GM18858 (cell line): ENCODE results near the gene GABRG2.
"Not testable (repeated sequence)": the region's sequence is repeated elsewhere in the genome, so short reads cannot be mapped to it uniquely, and the experiment has no call there.

Experiments
- ATAC-seq: cut with Tn5 transposase; IDR thresholded peaks from one replicate; pipeline ENCODE4 v1.9.1; 2021; ENCODE audit not compliant: unreplicated experiment

Gene GABRG2

GRCh38 chr5:162067655-162068411 is at the start of gene GABRG2:
TSS of gene GABRG2 (plus strand) at chr5:162067773. CDS start at chr5:162068000, 227 bp downstream.
- no peak for ATAC-seq

DNA sequence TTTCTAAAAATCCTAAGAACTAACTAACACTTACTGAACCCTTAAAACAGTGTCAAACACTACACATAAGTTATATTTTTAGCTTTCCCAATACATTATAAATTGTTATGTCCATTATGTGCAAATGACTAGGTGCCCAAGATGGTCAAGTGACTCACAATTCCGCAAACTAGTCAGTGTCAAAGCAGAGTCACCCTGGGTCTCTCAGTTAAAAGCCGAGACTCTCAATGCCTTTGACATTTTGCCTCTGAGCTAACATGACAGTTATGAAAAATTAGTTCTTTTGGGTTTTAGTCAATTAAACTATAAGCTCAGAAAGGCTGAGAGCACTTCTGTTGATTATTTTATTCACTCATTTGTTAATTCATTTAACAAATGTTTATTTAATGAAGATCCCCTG is 42.3 kb upstream of the GABRG2 start:
- ATAC-seq = no peak

GRCh38 chr5:162026803-162027202 is 40.8 kb upstream of the GABRG2 start:
- ATAC-seq = no peak

DNA sequence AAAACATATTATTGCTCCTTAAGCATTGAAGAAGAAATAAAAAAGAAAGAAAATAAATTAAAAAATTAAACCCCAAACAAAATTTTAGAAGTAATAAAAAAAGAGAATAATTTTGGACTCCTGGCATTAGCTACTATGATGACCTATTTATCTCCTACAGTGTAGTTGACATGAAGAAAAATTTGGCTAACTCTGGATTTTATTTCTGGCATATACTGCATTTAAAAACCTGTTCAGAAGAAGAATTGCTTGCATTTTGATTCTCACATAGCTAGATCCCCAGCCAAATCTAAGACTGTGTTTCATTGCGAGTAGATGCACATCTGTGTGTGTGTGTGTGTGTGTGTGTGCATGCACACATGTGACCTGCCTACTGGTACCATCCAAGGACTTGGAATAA is 30.1 kb upstream of the GABRG2 start:
- ATAC-seq = no peak

DNA sequence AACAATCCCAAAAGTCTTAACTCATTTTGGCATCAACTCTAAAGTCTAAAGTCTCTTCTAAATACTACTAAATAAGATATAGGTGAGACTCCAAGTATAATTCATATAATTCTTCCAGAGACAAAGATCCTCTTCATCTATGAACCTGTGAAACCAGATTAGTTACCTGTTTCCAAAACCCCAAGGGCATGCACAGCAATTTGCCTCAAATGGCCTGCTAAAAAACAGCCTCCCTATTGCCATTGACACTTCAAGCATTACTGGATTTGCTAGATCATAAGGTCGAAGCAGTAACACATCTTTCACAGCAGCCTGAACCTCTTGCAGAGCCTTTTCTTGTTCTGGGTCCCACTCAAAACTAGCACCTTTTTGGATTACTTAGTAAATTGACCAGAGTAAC is 20.3 kb upstream of the GABRG2 start:
- ATAC-seq = no peak

- no peak for ATAC-seq
These were observed 14.9 kb upstream of the GABRG2 start for GRCh38 chr5:162052676-162053075.

GRCh38 chr5:162055095-162055494 is 12.5 kb upstream of the GABRG2 start:
- ATAC-seq = not testable (repeated sequence)

DNA sequence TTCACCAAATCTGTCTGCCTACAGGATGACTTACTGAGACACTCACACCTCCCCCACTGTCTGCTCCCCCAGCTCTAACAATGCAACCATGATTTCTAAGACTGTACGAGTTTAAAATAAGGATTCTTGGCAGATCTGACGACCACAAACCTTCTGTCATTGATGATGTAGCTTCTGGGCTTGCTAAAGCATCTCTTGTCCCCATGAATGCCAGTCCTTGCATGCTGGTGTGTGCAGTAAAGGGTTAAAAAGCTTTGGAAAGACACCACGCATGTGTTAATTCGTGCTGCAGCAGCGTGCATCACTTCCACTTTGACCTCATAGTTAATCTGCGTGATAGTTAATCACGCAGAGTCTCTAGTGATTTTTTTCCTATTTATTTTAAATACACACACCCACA is 411 bp upstream of the GABRG2 start:
- no peak for ATAC-seq

DNA sequence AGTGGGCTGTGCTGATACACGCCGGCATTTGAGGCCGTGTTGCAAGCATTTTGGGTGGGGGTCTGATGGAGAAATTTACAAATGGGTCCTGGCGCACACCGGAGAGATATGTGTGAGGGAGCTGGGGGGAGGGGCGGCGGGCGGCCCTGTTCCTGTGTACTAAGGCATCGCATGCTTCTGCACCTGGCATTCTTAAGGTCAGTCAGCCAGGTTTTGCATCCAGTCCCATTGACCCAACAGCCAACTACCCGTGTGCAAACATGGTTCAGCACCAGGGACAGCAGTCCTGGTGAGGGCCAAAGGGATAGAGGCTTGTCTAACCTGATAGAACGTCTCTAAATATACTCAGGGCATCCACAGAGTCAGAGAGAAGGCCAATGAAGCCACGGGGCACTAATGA is 839 bp downstream of the GABRG2 start:
- ATAC-seq = no peak

DNA sequence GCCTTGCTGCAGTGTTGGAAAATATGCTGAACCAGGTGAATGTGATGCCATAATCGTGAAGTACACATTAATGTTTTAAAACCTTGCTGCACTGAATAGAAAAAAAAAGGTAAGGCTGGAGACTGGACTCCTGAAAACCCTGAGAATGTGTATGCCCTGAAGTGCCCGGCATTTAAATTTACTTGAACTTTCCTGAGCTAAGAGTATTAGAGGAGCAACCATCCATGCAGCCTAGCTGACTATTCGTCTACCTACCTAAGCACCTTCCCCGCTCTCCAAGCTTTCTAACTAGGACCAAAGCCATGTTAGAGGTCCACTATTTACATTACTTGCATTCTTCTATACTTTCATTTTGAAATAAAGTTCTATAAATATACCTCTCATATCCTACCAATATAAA is 1.4 kb downstream of the GABRG2 start:
- no peak for ATAC-seq

GRCh38 chr5:162078805-162079204 is 11.2 kb downstream of the GABRG2 start:
- ATAC-seq = no peak

- ATAC-seq = no peak
These were observed 23.8 kb downstream of the GABRG2 start for GRCh38 chr5:162091336-162091735.

DNA sequence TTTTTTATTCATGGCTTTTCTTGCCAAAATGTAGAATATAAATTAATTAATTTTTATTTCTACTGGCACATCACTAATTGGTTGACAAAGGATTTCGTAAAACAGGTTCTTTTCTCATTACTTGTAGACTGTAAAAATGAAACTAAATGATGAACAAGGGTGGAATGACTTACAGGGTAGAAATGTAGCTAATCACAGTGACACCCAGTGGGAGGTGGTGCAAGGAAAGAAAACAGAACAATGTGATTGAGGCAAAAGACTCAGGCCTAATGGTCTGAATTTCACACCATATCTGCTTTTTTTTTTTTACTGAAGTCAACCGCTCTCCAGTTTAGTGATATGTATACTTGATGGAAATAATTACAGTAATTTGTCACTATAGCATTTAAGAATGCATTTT is 28.9 kb downstream of the GABRG2 start:
- no peak for ATAC-seq

DNA sequence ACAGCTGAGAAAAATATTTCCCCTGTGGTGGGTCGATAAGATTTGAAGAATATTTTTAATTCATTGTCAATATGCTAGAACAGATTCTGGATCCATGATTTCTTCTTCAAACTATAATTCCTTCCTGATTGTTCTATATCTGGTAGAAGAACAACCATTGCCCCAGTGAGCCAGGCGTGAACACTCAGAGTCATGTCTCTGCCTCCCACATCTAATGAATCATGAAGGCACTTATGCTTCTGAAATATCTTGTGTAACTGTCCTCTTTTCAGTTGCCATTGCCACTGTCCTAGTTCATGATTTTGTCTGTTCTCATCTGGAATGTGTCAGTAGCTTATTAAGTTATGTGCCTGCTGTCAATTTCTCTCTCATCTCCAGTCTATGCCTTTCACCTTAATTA is 40.0 kb downstream of the GABRG2 start:
- ATAC-seq = no peak

DNA sequence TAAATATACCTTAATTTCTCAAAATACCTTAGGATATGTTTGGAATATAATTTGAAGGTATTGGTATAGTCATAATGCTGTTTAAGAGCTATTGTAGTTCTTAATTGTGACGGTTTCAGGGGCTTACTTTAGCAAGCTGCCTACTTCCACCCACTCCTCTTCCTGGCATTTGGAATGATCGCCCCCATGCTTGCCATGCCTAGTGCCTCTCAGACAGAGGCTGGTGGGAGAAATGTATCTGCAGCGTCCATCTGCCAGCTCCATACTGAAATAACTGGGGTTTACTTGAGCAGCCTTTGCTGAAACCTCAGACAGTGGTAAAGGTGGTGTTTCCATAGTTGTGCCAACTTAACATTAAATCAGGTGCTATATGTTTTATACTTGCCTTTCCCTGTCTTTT is 52.2 kb downstream of the GABRG2 start:
- ATAC-seq = no peak

DNA sequence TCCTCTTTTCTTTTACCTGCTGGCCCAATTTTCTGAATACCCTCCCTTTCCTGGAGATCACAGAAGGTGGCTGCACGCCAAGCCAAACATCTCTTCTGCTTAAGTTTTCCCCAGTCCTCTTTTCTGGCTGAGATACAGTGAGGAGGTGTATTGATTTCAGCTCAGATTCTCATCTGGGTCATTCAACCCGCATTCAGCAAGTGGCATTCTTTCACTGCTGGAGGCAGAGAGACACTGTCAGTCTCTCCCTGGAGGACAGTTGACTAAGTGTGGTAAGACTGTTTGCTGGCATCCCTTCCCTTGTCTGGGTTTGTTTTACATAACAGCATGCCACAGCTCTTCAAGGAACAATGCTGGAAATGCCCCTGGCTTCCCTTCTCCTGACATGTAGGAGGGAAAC is 60.5 kb downstream of the GABRG2 start:
- ATAC-seq = no peak

DNA sequence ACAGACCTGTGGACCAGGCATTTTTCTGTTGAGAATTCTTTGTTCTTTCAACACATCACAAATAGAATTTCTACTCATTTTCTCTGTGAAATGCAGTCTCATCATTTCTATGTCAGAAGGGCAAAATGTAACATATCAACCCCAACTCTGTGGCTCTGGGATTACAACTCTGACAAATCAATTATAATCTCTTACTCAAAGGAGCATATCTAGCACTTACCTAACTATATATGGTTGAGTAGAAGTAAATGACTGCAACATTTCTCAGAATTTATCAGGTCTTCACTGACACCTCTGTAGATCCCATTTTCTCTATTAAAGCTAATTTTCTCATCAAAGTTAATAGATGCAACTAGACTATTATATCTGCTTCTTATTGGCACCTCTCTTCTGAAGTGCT is 64.8 kb downstream of the GABRG2 start:
- ATAC-seq = no peak

DNA sequence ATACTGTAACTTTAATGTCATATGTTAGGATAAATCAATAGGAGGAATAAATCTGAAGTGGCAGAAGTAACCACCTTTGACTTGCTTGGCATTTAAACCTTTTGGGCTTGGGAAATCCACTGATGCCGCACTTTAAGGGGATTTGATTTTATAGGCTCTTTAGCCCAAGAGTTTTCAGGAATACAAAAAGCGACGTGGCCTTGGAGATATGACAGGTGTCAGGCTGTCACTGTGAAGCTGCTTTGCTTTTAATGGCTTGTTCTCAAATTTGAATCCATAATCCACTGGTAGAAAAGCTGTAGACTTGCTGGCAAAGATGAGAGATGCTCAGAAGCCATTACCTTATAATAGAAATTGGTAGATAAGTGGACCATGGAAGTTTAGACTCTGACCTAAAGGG is 71.6 kb downstream of the GABRG2 start:
- no peak for ATAC-seq

GRCh38 chr5:162154242-162154641 is 86.7 kb downstream of the GABRG2 start:
- no peak for ATAC-seq

DNA sequence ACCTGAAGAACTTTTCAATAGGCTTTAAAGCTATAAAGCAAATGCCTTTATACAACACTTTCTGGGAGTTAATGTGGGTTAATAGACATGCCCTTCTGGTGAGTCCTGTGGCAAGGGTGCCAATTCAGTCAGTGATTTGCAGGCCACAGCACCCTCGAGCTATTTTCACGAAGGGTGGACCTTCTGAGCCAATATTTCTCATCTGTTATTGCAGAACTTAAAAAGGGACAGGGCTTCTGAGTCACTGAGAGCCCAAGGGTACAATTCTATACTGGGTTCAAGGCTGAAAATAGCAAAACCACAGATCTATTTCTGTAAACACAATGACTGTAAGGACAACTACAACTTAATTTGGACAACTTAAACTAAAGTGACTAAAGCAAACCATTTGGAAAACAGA is 92.8 kb downstream of the GABRG2 start:
- ATAC-seq = no peak

GRCh38 chr5:162163663-162164062 is 96.1 kb downstream of the GABRG2 start:
- ATAC-seq = no peak

- no peak for ATAC-seq
These were observed 106.9 kb downstream of the GABRG2 start for GRCh38 chr5:162174358-162174974.

DNA sequence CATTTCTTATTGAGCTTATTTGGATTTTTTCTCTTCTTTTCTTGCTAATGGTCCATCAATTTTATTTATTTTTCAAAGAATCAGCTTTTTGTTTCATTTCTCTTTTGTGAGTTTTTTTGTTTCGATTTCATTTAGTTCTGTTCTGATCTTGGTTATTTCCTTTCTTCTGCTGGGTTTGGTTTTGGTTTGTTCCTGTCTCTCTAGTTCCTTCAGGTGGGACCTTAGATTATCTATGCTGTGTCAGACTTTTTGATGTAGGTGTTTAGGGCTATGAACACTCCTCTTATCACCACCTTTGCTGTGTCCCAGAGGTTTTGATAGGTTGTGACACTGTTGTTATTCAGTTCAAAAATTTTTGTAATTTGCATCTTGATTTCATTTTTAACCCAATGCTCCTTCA is 119.8 kb downstream of the GABRG2 start:
- ATAC-seq = no peak
